ENCODE data around the gene CEP104.

The CEP104 gene

GRCh38 chr1:3904006-3904842, 47.2 kb upstream of the CEP104 start:
- Histone ChIP-seq H3K4me3 (ENCODE audit: low read depth, low read length) (peak overlapping the region; percentile 38), H3K27ac (peak overlapping the region; percentile 67), H3K9me3 (ENCODE audit: severe bottlenecking) (no peaks in the 10 kb centered on the region), H3K27me3 (ENCODE audit: insufficient read depth, low read depth, severe bottlenecking) (no peaks in the 10 kb centered on the region), H3K36me3 (peaks cover 3% of the 10 kb centered on the region; the same call in 1 of the 2 replicates)
- no peak for DNase-seq
- TF ChIP-seq CTCF (IDR thresholded peaks at IDR 0.05; ENCODE audit: low read depth, low read length) = no peak

- H3K27ac ChIP-seq = peak overlapping the region; percentile 67
These were observed 46.4 kb upstream of the CEP104 start for GRCh38 chr1:3903141-3904005.

GRCh38 chr1:3902571-3903091, 45.6 kb upstream of the CEP104 start:
- H3K4me3 ChIP-seq (ENCODE audit: low read depth, low read length) = no peak overlapping the region
- TF ChIP-seq CTCF (IDR thresholded peaks at IDR 0.05; ENCODE audit: low read depth, low read length) = no peak
- H3K36me3 ChIP-seq = peaks cover 3% of the 10 kb centered on the region; the same call in 1 of the 2 replicates
- peak overlapping the region; percentile 67 for H3K27ac ChIP-seq
- no peaks in the 10 kb centered on the region for H3K9me3 ChIP-seq (ENCODE audit: severe bottlenecking)
- no peaks in the 10 kb centered on the region for H3K27me3 ChIP-seq (ENCODE audit: insufficient read depth, low read depth, severe bottlenecking)
- no peak for DNase-seq

More at GRCh38 chr1:3903141-3904005, 46.4 kb upstream of the CEP104 start:
- Histone ChIP-seq H3K9me3 (ENCODE audit: severe bottlenecking) (no peaks in the 10 kb centered on the region), H3K4me3 (ENCODE audit: low read depth, low read length) (peak overlapping the region; percentile 38), H3K27me3 (ENCODE audit: insufficient read depth, low read depth, severe bottlenecking) (no peaks in the 10 kb centered on the region), H3K36me3 (peaks cover 3% of the 10 kb centered on the region; the same call in 1 of the 2 replicates)
- TF ChIP-seq CTCF (IDR thresholded peaks at IDR 0.05; ENCODE audit: low read depth, low read length) = no peak
- DNase-seq = peak; percentile 70

- no peak for DNase-seq
- H3K27me3 ChIP-seq (ENCODE audit: insufficient read depth, low read depth, severe bottlenecking) = no peaks in the 10 kb centered on the region
- H3K36me3 ChIP-seq = peaks cover 3% of the 10 kb centered on the region; the same call in 1 of the 2 replicates
- no peaks in the 10 kb centered on the region for H3K9me3 ChIP-seq (ENCODE audit: severe bottlenecking)
- no peak for TF ChIP-seq CTCF (IDR thresholded peaks at IDR 0.05; ENCODE audit: low read depth, low read length)
- no peak overlapping the region for H3K27ac ChIP-seq
- H3K4me3 ChIP-seq (ENCODE audit: low read depth, low read length) = no peak overlapping the region
These were observed 45.1 kb upstream of the CEP104 start for GRCh38 chr1:3902111-3902511.

- peak overlapping the region; percentile 99 for H3K27ac ChIP-seq
These were observed 44.0 kb upstream of the CEP104 start for GRCh38 chr1:3900969-3901529.

More at GRCh38 chr1:3900969-3901529, 44.0 kb upstream of the CEP104 start:
- TF ChIP-seq CTCF (IDR thresholded peaks at IDR 0.05; ENCODE audit: low read depth, low read length) = no peak
- Histone ChIP-seq H3K9me3 (ENCODE audit: severe bottlenecking) (no peaks in the 10 kb centered on the region), H3K27me3 (ENCODE audit: insufficient read depth, low read depth, severe bottlenecking) (no peaks in the 10 kb centered on the region), H3K36me3 (peaks cover 3% of the 10 kb centered on the region), H3K4me3 (ENCODE audit: low read depth, low read length) (peak overlapping the region; percentile 86)
- peak; percentile 97 for DNase-seq
